Measurements from ENCODE around the gene INTS4.
"Not testable (repeated sequence)": the region's sequence is repeated elsewhere in the genome, so short reads cannot be mapped to it uniquely, and the experiment has no call there.

Gene INTS4

DNA sequence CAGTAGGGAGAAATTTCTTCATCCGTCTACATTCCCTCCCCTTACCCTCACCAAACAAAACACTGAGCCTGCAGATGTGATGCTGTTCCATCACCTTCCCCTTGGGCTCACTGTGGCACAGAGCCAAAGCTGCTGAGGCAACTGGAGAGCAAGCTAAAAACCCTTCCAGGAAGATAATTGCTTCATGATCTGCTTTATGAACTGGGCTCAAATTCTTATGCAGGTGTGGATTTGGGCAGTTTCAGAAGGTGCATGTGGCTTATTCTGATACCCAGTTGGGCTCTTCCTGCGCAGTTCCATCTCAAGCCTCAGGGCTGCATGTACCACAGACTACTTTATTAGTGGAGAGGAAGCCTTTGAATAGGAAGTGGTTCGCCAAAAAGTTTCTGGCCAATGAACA, 115.2 kb downstream of the INTS4 start:
- no peak for DNase-seq (ENCODE audit: low spot score)

DNA sequence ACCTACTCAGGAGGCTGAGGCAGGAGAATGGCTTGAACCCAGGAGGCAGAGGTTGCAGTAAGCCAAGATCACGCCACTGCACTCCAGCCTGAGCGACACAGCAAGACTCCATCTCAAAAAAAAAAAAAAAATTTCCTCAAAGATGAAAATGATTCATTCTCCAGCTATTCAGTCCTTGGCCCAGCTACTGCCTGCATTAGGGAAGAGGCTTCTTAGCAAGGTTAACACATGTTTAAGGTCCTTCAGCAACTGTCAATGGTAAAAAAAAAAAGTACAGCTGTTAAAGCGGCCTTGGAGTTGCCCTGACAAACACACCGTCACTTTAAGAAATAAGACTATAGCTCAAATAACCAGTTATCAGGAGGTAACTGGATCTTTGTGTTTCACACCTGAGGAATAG, 116.2 kb downstream of the INTS4 start:
- not testable (repeated sequence) for DNase-seq (ENCODE audit: low spot score)

DNA sequence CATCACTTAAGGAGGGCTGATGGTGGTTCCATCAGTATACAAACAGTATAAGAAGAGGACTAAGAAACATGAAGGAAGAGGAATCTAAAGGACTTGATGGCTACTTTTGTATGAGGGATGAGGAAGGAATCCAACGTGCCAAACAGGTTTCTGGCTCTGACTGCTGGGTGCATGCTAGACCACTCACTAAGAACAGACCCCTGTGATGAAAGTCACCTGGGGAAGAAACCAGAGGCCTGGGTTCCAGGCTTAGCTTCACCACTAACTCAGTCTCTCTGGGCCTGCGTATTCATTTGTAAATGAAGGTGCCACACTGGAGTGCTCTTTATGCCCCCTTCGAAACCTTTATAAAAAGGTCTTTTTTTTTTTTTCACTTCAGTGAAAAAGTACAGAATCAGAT, 118.4 kb downstream of the INTS4 start:
- DNase-seq (ENCODE audit: low spot score), result no peak

DNA sequence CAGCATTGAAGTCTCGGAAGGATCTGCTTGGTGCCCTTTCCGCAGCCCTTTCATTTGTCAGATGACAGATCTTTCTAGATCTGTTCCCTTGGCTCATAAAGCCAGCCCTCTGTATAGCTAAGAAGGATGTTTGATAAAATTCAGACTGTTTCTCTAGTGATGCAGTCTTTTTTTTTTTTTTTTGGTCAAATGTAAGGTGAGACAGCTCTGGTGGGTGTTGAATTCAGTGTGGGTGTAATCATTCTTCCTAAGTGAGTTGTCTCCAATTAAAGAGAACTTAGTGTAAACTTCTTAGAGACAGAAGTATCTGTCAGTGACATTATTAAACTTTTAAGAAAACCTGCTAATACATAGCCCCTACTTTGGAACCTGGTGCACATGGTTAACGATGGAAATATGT, 120.3 kb downstream of the INTS4 start:
- DNase-seq (ENCODE audit: low spot score), result no peak

DNA sequence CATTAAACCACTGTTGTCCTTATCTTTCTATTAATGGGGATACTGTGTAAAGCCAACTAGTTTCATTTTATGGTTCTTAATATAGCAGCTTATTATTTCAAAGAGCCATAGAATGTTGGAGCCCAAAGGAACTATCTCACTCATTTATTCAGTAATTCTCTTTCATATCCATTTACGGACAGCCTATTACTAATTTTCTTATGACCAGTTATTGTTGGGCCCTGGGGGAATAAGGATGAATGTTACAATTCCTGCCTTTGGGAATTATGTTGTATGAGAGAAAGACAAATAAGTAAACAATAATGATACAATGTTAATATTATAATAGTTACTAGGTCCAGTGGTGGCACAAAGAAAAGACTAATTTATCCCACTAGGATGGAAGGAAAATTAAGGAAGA, 121.1 kb downstream of the INTS4 start:
- DNase-seq (ENCODE audit: low spot score), result no peak

DNA sequence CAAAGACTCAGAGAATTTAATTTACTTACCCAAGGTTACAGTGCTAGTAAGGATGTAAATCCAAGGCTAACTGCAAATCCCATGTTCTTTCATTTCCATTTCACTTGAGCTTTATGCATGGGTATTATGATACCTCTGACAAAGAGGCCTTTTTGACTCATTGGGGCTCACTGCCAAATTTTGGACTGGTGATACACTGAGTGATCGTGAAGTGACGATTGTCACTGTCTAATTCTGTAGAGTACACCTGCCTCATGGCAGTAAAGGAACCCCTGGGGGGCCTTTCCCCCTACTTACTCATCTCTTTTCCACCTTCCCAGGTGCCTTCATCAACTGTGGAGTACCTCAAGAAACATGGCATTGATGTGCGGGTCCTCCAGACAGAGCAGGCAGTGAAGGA, 122.6 kb downstream of the INTS4 start:
- no peak for DNase-seq (ENCODE audit: low spot score)

DNA sequence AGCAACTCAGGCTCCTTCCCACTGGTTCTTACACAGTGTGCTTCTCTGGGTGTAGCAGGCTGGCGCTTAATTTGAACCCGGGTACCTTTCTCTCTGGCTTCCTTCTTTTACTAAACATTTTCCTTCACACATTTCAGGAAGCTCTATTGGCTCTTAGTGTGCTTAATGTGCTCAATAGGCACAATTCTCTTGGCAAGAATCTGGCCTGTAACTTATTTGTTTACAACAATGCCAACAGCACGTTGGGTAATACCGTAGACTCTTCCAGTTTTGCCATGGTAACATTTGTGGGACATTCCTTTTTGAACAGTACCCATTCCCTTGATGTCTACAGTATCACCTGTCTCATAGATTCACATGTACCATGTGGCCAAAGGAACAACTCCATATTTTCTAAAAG, 125.7 kb downstream of the INTS4 start:
- no peak for DNase-seq (ENCODE audit: low spot score)

DNA sequence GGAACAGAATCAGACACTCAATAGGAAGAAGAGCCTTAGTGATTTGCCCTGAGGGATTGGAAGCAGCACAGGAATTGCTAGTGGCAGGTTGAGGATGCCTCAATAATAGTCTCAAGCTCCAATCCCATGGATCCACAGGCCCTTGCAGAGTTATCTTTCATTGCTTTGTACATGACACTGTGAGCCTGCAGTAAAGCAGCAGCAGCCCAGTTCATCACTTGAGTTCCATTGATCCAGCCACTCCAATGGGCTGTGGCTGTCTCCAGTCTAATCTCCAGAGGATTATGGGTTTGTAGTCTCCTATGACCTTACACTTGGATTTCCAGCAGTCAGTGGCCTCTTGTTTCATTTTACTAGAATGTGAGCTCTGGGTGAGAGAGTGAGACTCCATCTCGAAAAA, 128.1 kb downstream of the INTS4 start:
- DNase-seq (ENCODE audit: low spot score), result no peak

DNA sequence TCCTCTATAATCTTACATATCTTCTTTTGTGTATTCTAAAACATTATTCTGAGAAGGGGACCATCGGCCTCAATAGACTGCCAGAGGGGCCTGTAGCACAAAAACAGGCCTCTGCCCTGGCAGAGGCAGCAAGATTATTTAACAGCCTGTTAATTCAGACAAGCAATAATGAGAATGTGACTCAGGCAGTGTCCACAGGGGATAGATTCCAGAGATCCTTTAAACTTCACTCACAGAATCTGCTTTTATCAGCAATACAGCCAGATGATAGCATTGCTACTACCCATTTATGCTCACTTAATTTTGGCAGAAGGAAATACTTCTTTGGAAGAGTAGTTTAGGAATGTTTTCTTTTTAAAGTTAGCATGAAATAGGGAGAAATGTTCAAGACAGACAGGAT, 128.7 kb downstream of the INTS4 start:
- DNase-seq (ENCODE audit: low spot score), result no peak

DNA sequence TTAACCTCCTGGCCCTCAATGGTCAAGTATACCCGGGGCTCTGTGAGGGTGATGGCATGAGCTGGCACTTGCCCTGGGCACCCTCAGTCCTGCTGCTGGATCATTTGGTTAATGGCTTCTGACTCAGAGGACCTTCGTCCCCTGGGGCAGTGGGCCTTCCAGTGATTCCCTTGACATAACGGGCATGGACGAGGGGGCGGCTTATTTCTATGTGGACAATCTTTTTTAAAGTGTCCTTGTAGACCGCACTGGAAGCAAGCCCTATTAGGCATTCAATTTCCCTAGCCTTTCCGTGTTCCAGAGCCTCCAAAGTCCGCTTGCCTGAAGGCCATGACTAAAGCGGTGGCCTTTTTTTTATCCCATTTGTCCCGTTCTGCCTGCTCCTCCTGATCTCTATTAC, 133.0 kb downstream of the INTS4 start:
- not testable (repeated sequence) for DNase-seq (ENCODE audit: low spot score)

DNA sequence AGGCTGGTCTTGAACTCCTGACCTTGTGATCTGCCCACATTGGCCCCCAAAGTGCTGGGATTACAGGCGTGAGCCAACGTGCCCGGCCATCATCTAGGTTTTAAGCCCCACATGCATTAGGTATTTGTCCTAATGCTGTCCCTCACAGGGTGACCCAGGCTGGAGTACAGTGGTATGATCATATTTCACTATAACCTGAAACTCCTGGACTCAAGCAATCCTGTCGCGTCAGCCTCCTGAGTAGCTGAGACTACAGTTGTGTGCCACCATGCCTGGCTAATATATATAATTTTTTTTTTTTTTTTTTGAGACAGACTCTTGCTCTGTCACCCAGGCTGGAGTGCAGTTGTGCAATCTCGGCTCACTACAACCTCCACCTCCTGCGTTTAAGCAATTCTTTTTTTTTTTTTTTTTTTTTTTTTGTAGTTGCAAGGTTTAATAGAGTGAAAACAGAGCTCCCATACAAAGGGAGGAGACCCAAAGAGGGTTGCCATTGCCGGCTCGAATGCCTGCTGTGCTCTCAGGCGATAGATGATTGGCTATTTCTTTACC, 136.5 kb downstream of the INTS4 start:
- not testable (repeated sequence) for DNase-seq (ENCODE audit: low spot score)

DNA sequence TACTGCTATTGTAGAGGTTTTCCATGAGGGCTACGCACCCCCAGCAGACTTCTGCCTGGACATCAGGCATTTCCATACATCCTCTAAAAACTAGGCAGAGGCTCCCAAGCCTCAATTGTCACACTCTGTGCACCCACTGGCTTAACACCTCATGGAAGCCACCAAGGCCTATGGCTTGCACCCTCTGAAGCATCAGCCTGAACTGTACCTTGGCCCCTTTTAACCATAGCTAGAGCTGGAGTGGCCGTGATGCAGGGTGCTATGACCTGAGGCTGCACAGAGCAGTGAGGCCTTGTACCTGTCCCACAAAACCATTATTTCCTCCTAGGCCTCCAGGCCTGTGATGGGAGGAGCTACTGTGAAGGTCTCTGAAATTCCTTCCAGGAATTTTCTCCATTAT, 139.6 kb downstream of the INTS4 start:
- no peak for DNase-seq (ENCODE audit: low spot score)

DNA sequence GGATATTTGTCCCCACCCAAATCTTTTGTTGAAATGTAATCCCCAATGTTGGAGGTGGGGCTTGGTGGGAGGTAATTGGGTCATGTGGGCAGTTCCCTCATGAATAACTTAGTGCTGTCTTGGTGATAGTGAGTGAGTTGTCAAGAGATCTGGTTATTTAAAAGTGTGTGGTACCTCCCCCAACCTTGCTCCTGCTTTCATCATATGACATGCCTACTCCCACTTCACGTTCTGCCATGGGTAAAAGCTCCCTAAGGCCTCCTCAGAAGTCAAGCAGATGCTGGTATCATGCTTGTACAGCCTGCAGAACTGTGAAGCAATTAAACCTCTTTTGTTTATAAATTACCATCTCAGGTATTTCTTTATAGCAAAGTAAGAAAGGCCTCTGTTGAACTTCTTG, 143.0 kb downstream of the INTS4 start:
- DNase-seq (ENCODE audit: low spot score), result no peak

DNA sequence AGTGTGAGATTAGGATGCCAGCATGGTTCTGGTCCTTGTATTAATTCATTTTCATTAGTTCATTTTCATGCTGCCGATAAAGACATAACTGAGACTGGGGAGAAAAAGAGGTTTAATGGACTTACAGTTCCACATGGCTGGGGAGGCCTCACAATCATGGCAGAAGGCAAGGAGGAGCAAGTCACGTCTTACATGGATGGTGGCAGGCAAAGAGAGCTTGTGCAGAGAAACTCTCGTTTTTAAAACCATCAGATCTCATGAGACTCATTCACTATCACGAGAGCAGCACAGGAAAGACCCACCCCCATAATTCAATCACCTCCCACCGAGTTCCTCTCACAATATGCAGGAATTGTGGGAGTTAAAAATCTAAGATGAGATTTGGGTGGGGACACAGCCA, 150.8 kb downstream of the INTS4 start:
- not testable (repeated sequence) for DNase-seq (ENCODE audit: low spot score)

DNA sequence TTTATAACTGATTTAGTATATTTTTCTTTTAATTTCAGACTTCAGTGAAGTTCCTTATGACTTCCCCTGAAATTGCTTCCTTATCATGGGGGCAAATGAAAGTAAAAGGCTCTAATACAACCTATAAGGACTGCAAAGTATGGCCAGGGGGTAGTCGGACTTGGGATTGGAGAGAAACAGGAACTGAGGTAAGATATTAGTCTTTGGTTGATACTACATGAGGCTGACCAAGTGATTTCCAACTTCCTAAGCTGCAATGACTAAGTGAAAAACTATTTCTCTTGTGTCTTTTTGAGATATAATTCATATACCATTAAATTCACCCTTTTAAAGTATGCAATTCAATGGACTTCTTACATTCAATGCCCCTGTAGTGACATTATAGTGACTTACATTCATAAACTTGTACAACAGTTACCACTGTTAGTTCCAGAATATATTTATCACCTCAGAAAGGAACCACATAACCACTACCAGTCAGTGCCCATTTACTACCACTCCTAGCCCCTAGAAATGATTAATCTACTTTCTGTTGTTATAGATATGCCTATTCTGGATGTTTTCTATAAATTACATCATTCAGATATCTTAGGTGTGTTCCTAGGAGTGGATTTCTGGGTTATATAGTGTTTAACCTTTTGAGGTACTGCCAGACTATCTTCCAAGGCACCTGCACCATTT, 151.9 kb downstream of the INTS4 start:
- DNase-seq (ENCODE audit: low spot score), result no peak

DNA sequence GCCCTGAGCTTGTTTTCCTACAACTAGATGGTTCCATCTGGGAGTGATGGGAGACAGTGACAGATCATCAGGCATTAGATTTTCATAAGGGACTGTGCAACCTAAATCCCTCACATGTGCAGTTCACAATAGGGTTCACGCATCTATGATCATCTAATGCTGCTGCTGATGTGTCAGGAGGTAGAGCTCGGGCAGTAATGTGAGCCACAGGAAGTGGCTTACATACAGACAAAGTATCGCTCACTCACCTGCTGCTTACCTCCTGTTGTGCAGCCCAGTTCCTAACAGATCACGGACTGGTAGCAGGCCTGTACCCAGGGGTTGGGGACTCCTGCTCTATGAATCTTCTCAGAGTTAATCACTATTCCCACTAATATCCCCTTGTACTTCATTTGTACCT, 161.2 kb downstream of the INTS4 start:
- DNase-seq (ENCODE audit: low spot score), result no peak

DNA sequence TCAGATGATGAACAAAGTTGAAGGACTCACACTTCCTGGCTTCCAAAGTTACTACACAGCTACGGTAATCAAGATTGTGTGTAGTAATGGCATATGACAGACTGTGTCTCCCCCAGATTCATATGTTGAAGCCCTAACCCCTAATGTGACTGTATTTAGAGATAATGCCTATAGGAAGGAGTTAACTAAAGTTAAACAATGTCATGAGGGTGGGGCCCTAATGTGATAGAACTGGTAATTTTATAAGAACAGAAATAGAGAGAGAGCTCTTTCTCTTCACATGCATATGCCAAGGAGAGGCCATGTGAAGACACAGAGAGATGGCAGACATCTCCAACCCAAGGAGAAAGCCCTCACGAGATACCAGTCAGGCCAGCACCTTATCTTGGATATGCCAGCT, 165.5 kb downstream of the INTS4 start:
- no peak for DNase-seq (ENCODE audit: low spot score)

Measured in HuH-7 (cell line).